Iris pigment epithelial cell (primary cell): ENCODE results near the gene SIRT6.
A peak's percentile ranks its signal among the peaks of the same experiment; 100 is the strongest.
"Not testable (repeated sequence)": the region's sequence is repeated elsewhere in the genome, so short reads cannot be mapped to it uniquely, and the experiment has no call there.

ENCODE experiments used
- DNase-seq: peaks from one replicate; pipeline ENCODE4 v3.0.0-alpha.2; 2011; ENCODE audit warnings: low read depth

The SIRT6 gene

DNA sequence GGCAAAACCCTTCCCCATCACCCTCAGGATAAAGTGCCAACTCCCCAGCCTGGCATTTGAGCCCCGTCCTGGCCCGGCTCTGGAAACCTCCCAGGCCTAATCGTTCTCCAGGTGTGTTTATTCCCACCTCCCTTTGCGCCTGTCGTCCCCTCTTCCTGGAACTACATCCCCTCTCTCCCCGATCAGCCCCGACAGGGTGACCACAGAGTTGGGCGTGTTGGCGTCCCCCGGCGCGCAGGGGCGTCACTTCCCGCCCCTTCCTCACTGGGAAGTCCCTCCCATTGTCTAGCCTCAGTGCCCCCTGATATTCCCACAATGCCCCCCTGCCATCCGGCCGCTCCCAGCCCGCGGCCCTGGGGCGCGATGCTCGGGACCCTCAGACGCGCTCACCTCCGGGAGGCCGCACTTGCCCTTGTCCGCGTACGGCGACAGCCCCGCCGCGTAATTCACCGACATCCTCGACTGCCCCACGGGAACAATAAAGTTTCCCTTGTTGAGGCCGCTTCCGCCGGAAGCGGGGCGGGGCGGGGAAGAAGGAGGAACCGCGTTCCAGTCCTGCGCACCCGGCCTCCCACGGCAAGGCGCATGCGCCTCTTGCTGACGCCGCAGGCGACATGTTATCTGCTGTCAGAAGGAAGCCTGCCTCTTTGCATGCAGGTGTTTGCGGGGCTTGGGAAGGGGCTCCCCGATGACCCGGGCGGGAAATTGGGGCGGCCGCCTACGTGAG lies at the start of gene SIRT6, which contains the start of gene ANKRD24:
TSS of gene SIRT6 (minus strand) at position 480 of the 727 bp plus-strand sequence. CDS start at position 456, 24 bp downstream.
TSS of gene ANKRD24 (plus strand) at position 606 of the 727 bp plus-strand sequence. CDS start 3,737 bp downstream, outside the sequence.
- peak; percentile 96 for DNase-seq

DNA sequence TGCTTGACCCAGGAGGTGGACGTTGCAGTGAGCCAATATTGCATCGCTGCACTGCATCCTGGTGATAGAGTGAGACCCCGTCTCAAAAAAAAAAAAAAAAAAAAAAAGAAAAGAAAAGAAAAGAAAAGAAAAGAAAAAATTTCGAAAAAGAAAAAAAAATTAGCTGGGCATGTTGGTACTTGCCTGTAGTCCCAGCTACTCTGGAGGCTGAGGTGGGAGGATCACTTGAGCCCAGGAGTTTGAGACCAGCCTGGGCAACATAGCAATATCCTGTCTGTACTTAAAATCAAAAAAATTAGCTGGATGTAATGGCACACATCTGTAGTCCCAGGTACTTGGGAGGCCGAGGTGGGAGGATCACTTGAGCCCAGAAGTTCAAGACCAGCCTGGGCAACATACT lies 49.8 kb upstream of the SIRT6 start:
- DNase-seq, result not testable (repeated sequence)

DNA sequence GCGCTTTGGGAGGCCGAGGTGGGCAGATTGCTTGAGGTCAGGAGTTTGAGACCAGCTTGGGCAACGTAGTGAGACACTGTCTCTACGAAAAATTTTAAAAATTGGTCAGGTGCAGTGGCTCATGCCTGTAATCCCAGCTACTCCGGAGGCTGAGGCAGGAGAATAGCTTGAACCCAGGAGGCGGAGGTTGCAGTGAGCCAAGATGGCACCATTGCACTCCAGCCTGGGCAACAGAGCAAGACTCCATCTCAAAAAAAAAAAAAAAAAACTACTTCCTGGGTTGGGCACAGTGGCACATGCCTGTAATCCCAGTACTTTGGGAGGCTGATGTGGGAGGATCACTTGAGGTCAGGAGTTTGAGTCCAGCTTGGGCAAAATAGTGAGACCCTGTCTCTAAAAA lies 49.2 kb upstream of the SIRT6 start:
- not testable (repeated sequence) for DNase-seq

DNA sequence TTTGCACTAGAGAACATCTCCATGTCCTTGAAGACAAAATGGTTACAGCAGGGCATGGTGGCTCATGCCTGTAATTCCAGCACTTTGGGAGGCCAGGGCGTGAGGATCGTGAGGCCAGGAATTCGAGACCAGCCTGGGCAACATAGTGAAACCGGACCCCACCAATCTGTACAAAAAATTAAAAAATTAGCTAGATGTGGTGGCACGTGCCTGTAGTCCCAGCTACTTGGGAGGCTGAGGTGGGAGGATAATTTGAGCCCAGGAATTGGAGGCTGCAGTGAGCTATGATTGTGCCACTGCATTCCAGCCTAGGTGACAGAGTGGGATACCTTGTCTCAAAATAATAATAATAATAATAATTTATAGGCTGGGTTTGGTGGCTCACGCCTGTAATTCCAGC lies 47.9 kb upstream of the SIRT6 start:
- not testable (repeated sequence) for DNase-seq

GRCh38 chr19:4229179-4229931 lies 47.0 kb upstream of the SIRT6 start, which contains the start of gene EBI3:
Gene EBI3, plus strand, starts transcription at chr19:4229523. Its CDS starts 28 bp downstream, at chr19:4229551.
- DNase-seq, result peak; percentile 78

DNA sequence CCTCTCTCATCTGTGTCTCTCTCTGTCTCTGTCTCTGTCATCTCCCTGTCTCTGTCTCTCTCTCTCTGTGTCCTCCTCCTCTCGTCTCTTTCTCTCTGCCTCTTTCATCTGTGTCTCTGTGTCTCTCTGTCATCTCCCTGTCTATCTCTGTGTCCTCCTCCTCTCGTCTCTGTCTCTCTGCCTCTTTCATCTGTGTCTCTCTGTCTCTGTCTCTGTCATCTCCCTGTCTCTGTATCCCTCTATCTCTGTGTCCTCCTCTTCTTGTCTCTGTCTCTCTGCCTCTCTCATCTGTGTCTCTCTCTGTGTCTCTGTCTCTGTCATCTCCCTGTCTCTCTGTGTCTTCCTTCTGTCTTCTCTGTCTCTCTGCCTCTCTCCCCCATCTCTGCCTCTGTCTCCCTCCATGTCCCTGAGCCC lies 46.4 kb upstream of the SIRT6 start:
- DNase-seq, result no peak

DNA sequence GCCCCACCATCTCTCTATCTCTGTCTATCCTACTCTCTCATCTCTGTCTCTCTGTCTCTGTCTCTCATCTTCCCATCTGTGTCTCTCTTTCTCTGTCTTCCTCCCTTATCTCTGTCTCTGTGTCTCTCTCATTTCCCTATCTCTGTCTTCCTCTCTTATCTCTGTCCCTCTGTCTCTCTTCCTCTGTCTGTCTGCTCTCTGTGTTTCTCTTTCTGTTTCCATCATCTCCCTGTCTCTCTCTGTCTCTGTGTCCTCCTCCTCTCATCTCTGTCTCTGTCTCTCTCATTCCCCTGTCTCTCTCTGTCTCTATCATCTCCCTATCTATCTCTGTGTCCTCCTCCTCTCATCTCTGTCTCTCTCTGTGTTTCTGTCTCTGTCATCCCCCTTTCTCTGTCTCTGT lies 45.4 kb upstream of the SIRT6 start:
- no peak for DNase-seq

DNA sequence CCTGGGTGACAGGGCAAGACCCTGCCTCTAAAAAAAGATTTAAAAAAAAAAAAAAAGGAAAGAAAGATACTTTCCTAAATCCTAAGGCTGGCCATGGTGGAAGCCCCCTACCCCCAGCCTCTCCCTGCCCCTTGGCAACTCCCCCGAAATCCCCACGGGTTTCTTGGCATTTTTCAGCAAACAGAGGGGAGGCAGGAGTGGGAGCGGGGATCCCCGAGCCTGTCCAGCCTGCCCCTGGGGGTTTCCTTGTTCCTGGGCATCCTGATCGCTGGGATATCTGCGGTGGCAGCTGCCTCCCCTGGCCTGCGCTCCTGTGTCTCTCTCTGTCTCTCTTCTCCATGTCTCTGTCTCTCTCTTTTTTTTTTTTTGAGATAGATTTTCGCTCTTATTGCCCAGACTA lies 43.5 kb upstream of the SIRT6 start:
- DNase-seq, result no peak

GRCh38 chr19:4224470-4224869 lies 42.1 kb upstream of the SIRT6 start:
- no peak for DNase-seq

DNA sequence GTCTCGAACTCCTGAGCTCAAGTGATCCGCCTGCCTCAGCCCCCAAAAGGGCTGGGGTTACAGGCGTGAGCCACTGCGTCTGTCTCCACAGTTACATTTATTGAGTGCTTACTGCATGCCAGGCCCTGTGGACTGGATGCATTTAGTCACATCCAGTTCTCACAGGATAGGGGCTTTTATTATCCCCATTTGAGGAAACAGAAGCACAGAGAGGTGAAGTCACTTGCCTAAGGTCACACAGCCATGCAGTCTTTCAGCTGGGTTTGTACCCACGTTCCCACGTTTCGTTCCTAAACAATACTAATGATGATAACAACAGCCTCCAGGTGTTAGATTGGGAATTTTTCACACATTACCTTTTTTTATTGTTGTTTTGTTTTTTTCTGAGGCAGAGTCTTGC lies 37.8 kb upstream of the SIRT6 start:
- no peak for DNase-seq

- DNase-seq, result not testable (repeated sequence)
These were observed 36.2 kb upstream of the SIRT6 start for GRCh38 chr19:4218523-4218922.

GRCh38 chr19:4217429-4218264 lies 35.3 kb upstream of the SIRT6 start:
- DNase-seq, result no peak

GRCh38 chr19:4216846-4217245 lies 34.5 kb upstream of the SIRT6 start:
- no peak for DNase-seq

DNA sequence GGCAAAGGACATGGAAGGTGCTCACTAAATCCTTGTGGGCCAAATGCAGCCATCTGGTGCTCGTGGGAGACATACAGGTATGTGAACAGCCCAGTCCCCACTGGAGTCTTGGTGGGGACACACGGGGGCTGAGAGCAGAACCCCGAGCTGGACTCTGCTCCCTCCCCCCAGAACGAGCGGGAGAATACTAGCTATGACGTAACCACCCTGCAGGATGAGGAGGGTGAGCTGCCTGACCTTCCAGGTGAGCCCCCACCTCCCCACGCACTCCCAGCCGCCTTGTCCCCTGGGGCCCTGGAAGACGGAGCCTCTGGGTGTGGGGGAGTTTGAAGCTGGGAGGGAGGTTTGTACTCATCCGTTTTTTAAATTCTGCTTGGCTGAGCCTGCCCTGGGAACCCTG lies 33.4 kb upstream of the SIRT6 start:
- no peak for DNase-seq

DNA sequence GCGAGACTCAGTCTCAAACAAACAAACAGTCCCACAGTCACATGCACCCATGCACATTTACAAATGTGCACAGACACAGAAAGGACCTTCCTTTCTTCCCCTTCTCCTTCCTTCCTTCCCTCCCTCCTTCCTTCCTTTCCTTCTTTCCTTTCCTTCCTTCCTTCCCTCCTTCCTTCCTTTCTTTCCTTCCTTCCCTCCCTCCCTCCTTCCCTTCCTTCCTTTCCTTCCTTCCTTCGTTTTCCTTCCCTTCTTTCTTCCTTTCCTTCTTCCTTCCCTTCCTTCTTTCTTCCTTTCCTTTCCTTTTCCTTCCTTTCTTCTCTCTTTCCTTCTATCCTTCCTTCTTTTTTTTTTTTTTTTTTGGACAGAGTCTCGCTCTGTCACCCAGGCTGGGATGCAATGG lies 30.8 kb upstream of the SIRT6 start:
- DNase-seq, result no peak

- no peak for DNase-seq
These were observed 27.9 kb upstream of the SIRT6 start for GRCh38 chr19:4210166-4210731.

- DNase-seq, result peak; percentile 57
These were observed 26.2 kb upstream of the SIRT6 start for GRCh38 chr19:4208385-4209094.

GRCh38 chr19:4206818-4207484 lies 24.6 kb upstream of the SIRT6 start:
- DNase-seq, result peak; percentile 40

DNA sequence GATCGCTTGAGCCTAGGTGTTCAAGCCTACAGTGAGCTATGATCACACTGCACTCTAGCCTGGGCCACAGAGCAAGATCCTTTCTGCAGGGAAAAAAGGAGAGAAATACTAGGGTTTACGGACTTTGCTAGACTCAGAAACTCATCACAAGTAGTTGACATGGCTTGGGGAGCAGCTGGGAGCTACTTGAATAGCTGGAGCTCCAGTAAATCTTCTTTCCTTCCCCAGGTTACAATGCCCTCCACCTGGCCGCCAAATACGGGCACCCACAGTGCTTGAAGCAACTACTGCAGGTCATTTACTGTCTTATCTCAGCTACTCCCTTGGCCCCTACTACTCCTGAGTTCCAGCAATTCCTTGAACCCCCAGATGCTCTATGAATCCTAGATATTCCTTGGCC lies 19.4 kb upstream of the SIRT6 start:
- no peak for DNase-seq

DNA sequence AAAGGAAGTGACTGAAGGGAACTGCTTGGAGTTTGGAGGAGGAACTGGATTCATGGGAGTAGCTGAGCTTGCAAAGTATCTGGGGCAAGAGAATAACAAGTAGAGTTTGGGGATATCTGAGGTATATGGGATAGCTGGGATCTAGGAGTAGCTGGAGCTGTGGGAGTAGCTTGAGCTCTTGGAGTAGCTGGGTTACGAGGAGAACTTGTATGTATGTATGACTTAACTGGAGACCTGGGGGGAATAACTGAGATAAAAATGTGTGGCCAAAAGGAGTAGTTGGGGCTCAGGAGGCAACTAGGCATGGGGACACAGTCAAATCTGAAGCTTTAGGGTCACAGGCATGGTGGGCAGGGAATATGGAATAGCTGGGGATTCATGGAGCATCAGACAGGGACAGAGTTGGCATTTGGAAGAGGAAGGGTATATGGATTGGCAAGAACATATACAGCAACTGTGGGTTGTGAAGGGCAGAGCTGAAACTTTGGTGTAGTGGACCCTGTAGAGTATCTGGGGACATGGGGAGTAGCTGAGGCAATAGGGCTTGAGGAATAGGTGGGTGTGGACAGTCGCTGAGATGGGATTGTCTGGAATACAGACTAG lies 18.7 kb upstream of the SIRT6 start:
- no peak for DNase-seq
